GM18520 (cell line): ENCODE measurements around the gene SORCS3.

Source experiments
- ATAC-seq: cut with Tn5 transposase; IDR thresholded peaks from one replicate; pipeline ENCODE4 v1.9.1; 2021; ENCODE audit not compliant: unreplicated experiment

Gene SORCS3

GRCh38 chr10:105247831-105248499, 606.9 kb downstream of the SORCS3 start:
- ATAC-seq, result no peak

- ATAC-seq, result no peak
Observed at GRCh38 chr10:105252911-105253310, 611.8 kb downstream of the SORCS3 start.

GRCh38 chr10:105253515-105254212, 612.6 kb downstream of the SORCS3 start:
- no peak for ATAC-seq

GRCh38 chr10:105258036-105258673, 617.1 kb downstream of the SORCS3 start:
- no peak for ATAC-seq

GRCh38 chr10:105258674-105259065, 617.6 kb downstream of the SORCS3 start:
- ATAC-seq, result no peak

GRCh38 chr10:105259201-105259600, 618.1 kb downstream of the SORCS3 start:
- no peak for ATAC-seq

- no peak for ATAC-seq
Observed at GRCh38 chr10:105262666-105263065, 621.6 kb downstream of the SORCS3 start.

GRCh38 chr10:105266966-105267539, 626.0 kb downstream of the SORCS3 start:
- ATAC-seq, result no peak

GRCh38 chr10:105268961-105269360, 627.9 kb downstream of the SORCS3 start:
- no peak for ATAC-seq

- no peak for ATAC-seq
Observed at GRCh38 chr10:105269689-105270088, 628.6 kb downstream of the SORCS3 start.

- no peak for ATAC-seq
Observed at GRCh38 chr10:105274556-105275070, 633.5 kb downstream of the SORCS3 start.

- ATAC-seq, result no peak
Observed at GRCh38 chr10:105278439-105278838, 637.3 kb downstream of the SORCS3 start.

- no peak for ATAC-seq
Observed at GRCh38 chr10:105279101-105279500, 638.0 kb downstream of the SORCS3 start.

- ATAC-seq, result no peak
Observed at GRCh38 chr10:105280895-105281294, 639.8 kb downstream of the SORCS3 start.

- ATAC-seq, result no peak
Observed at GRCh38 chr10:105284476-105285215, 643.6 kb downstream of the SORCS3 start.

GRCh38 chr10:105288026-105288425, 646.9 kb downstream of the SORCS3 start:
- no peak for ATAC-seq

GRCh38 chr10:105288613-105289012, 647.5 kb downstream of the SORCS3 start:
- no peak for ATAC-seq

GRCh38 chr10:105291571-105291970, 650.5 kb downstream of the SORCS3 start:
- ATAC-seq, result no peak

- ATAC-seq, result no peak
Observed at GRCh38 chr10:105292236-105292635, 651.1 kb downstream of the SORCS3 start.
